ENCODE data around the gene ZSWIM4.

Gene ZSWIM4

DNA sequence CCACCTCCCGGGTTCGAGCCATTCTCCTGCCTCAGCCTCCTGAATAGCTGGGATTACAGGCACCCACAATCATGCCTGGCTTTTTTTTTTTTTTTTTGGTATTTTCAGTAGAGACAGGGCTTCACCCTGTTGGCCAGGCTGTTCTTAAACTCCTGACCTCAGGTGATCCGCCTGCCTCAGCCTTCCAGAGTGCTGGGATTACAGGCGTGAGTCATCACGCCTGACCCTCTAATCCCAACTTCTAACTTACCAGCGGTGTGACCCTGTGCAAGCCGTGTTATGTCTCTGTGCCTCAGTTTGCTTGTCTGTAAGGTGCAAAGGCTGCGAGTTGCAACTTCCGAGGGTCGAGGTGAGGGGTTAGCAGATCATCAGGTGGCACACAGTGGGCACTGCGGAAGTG, 17.3 kb downstream of the ZSWIM4 start:
- H3K4me1 ChIP-seq, result no peaks in the 10 kb centered on the region; the same call in 1 of the 2 replicates
- no peak for DNase-seq
- H3K36me3 ChIP-seq, result peaks cover 5% of the 10 kb centered on the region; the same call in 1 of the 2 replicates
- H3K4me3 ChIP-seq (ENCODE audit: low read depth, low read length), result no peak overlapping the region
- H3K27me3 ChIP-seq, result no peaks in the 10 kb centered on the region
- H3K9me3 ChIP-seq, result no peaks in the 10 kb centered on the region
- TF ChIP-seq, protein P1, sequence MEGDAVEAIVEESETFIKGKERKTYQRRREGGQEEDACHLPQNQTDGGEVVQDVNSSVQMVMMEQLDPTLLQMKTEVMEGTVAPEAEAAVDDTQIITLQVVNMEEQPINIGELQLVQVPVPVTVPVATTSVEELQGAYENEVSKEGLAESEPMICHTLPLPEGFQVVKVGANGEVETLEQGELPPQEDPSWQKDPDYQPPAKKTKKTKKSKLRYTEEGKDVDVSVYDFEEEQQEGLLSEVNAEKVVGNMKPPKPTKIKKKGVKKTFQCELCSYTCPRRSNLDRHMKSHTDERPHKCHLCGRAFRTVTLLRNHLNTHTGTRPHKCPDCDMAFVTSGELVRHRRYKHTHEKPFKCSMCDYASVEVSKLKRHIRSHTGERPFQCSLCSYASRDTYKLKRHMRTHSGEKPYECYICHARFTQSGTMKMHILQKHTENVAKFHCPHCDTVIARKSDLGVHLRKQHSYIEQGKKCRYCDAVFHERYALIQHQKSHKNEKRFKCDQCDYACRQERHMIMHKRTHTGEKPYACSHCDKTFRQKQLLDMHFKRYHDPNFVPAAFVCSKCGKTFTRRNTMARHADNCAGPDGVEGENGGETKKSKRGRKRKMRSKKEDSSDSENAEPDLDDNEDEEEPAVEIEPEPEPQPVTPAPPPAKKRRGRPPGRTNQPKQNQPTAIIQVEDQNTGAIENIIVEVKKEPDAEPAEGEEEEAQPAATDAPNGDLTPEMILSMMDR (IDR thresholded peaks at IDR 0.05; ENCODE audit: low read depth, low read length), result no peak

DNA sequence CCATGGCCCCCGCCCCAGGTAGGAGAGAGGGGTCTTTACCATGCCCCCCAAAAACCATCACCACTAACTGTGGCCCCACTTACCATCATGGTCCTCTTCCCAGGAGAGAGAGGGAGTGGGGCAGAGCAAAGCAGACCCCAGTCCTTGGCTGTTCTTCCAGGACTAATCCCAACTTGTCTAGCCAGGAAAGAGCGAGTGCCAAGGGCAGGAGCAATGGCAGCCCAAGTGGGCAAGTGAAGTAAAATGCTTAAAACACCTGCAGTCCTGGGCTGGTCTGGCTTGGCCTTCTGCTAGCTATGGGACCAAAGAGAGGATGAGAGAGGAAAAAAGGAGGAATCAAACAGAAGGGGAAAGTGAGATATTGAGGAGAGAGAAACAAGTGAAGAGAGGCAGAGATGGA, 17.9 kb downstream of the ZSWIM4 start:
- Histone ChIP-seq H3K4me1 (no peaks in the 10 kb centered on the region; the same call in 1 of the 2 replicates), H3K36me3 (peaks cover 5% of the 10 kb centered on the region; the same call in 1 of the 2 replicates), H3K9me3 (no peaks in the 10 kb centered on the region), H3K27me3 (no peaks in the 10 kb centered on the region), H3K4me3 (ENCODE audit: low read depth, low read length) (no peak overlapping the region)
- no peak for DNase-seq
- TF ChIP-seq, protein P1 (IDR thresholded peaks at IDR 0.05; ENCODE audit: low read depth, low read length), result no peak

DNA sequence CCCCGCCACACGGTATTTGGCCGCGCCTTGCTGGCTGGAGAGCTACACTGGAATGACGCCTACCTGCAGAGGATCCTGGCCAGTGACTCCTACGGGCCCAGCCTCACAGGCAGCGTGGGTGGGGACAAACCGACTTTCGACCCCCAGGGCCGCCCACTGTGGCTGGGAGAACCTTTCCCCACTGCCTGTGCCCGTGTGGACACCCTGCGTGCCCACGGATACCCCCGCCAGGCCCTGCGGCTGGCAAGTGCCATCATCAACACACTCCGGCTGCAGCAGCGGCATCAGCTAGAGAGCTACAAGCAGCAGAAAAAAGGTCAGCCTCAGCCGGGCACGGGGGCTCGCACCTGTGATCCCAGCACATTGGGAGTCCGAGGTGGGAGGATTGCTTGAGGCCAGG, 19.3 kb downstream of the ZSWIM4 start:
- Histone ChIP-seq H3K27me3 (no peaks in the 10 kb centered on the region), H3K4me3 (ENCODE audit: low read depth, low read length) (no peak overlapping the region), H3K4me1 (no peaks in the 10 kb centered on the region; the same call in 1 of the 2 replicates), H3K9me3 (no peaks in the 10 kb centered on the region), H3K36me3 (no peaks in the 10 kb centered on the region; the same call in 1 of the 2 replicates)
- TF ChIP-seq, protein P1 (IDR thresholded peaks at IDR 0.05; ENCODE audit: low read depth, low read length), result no peak
- no peak for DNase-seq

DNA sequence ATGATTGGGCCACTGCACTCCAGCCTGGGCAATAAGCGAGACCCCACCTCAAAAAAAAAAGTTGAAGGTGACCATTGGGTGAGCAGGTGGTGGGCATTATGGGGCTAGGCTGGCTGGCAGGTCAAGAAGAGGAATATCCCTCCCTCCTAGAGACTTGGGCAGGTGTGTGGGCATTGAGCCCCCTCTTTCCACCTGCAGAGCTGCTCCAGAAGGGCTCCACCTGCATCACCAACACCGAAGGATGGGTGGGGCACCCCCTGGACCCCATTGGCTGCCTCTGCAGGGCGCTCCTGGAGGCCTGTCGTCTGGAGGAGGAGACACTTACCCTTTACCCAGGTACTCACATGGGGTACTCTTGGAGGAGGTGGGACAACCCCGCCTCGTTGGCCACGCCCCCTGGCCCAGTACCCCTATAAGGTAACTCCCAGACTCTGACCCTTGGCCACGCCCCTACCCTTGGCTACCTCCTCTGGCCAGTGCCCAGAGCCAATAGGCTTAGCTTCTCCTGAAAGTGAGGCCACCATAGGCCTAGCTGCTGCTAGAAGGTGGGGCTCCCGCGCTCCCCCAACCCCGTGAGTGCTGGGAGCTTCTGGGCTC, 21.9 kb downstream of the ZSWIM4 start:
- peaks cover 3% of the 10 kb centered on the region for H3K4me1 ChIP-seq
- H3K9me3 ChIP-seq, result no peaks in the 10 kb centered on the region
- TF ChIP-seq, protein P1 (IDR thresholded peaks at IDR 0.05; ENCODE audit: low read depth, low read length), result no peak
- H3K27me3 ChIP-seq, result no peaks in the 10 kb centered on the region
- no peak overlapping the region for H3K4me3 ChIP-seq (ENCODE audit: low read depth, low read length)
- no peaks in the 10 kb centered on the region; the same call in 1 of the 2 replicates for H3K36me3 ChIP-seq
- no peak for DNase-seq

DNA sequence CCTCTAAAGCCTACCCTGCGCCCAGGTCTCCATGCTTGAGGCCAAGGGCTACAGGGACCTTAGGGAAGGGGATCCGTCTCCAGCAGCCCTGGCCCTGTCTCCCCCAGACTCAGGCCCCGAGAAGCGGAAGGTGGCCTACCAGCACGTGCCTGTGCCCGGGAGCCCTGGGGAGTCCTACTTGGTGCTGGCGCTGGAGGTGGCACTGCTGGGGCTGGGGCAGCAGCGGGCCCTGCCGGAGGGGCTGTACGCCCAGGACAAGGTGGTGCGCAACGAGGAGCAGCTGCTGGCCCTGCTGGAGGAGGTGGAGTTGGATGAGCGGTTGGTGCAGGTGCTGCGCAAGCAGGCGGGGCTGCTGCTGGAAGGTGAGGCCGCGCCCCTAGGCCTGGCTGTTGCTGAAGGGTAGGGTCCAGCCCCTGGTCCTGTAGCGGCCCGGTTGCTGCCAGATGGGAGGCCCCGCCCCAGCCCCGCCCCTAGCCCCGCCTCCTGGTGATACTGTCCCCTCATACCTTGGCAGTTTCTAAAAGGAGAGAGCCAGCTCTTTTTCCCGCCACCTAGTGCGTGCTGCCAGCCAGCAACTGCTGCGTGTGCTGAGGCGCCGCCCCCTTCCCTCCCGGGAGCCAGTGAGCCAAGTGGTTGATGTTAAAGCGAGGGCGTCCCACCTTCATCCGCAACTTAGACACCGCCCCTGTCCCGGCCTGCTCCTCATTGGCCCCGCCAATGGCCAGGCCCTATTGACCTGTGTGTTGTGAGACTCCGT, 22.6 kb downstream of the ZSWIM4 start:
- H3K27me3 ChIP-seq, result no peaks in the 10 kb centered on the region
- H3K36me3 ChIP-seq, result no peaks in the 10 kb centered on the region; the same call in 1 of the 2 replicates
- no peak overlapping the region for H3K4me3 ChIP-seq (ENCODE audit: low read depth, low read length)
- TF ChIP-seq, protein P1 (IDR thresholded peaks at IDR 0.05; ENCODE audit: low read depth, low read length), result no peak
- peaks cover 9% of the 10 kb centered on the region for H3K4me1 ChIP-seq
- no peaks in the 10 kb centered on the region for H3K9me3 ChIP-seq
- no peak for DNase-seq

DNA sequence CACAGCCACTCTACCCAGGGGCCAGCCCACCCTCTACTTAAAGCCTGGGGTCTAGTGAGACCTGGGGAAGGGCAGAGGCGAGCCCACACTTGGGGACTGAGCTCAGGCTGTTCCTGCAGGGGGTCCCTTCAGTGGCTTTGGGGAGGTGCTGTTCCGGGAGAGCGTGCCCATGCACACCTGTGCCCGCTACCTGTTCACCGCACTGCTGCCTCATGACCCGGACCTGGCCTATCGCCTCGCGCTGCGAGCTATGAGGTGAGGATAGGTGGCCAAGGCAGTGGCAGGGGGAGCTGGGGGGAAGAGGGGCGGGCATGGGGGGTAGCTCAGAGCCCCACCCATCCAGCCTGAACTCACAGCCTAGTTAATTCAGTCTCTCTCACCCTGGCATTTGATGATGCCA, 24.0 kb downstream of the ZSWIM4 start:
- H3K9me3 ChIP-seq, result no peaks in the 10 kb centered on the region
- H3K4me3 ChIP-seq (ENCODE audit: low read depth, low read length), result no peak overlapping the region
- no peaks in the 10 kb centered on the region for H3K27me3 ChIP-seq
- TF ChIP-seq, protein P1 (IDR thresholded peaks at IDR 0.05; ENCODE audit: low read depth, low read length), result no peak
- H3K4me1 ChIP-seq, result peaks cover 9% of the 10 kb centered on the region
- H3K36me3 ChIP-seq, result no peaks in the 10 kb centered on the region
- no peak for DNase-seq
